ENCODE measurements around the gene UROC1.

The UROC1 gene

GRCh38 chr3:126435456-126436315, 81.9 kb downstream of the UROC1 start:
- no peak for DNase-seq
- Histone ChIP-seq H4K20me1 (ENCODE audit: insufficient read depth, low read length) (no peaks in the 10 kb centered on the region), H3K36me3 (replicated peaks; ENCODE audit: insufficient read depth, low read length) (no peaks in the 10 kb centered on the region)

GRCh38 chr3:126434931-126435411, 82.6 kb downstream of the UROC1 start:
- Histone ChIP-seq H3K9me3 (replicated peaks; ENCODE audit: insufficient read depth, low read length) (no peaks in the 10 kb centered on the region), H3K27ac (ENCODE audit: low read length) (no peak overlapping the region), H3K4me1 (ENCODE audit: low read length) (no peaks in the 10 kb centered on the region), H3K9me2 (replicated peaks; ENCODE audit: insufficient read depth, low read length) (no peaks in the 10 kb centered on the region), H3K27me3 (replicated peaks; ENCODE audit: insufficient read depth, low read length) (no peaks in the 10 kb centered on the region), H3K9ac (ENCODE audit: low read length) (no peak overlapping the region), H3K4me3 (ENCODE audit: low read length) (no peak overlapping the region), H3F3A (ENCODE audit: insufficient read depth, low read length) (no peaks in the 10 kb centered on the region), H4K20me1 (ENCODE audit: insufficient read depth, low read length) (no peaks in the 10 kb centered on the region), H3K79me2 (ENCODE audit: low read length) (no peaks in the 10 kb centered on the region), H2AFZ (ENCODE audit: low read length) (no peak overlapping the region), H3K4me2 (ENCODE audit: low read depth, low read length) (no peak overlapping the region), H3K36me3 (replicated peaks; ENCODE audit: insufficient read depth, low read length) (no peaks in the 10 kb centered on the region)
- no peak for DNase-seq
- TF ChIP-seq CTCF (IDR thresholded peaks at IDR 0.05; ENCODE audit: low read length) (no peak), EZH2 (optimal IDR thresholded peaks at IDR 0.05; ENCODE audit: low read depth, low read length) (no peak), EZH2phosphoT487 (IDR thresholded peaks at IDR 0.05; ENCODE audit: low read length) (no peak)

More at GRCh38 chr3:126435456-126436315, 81.9 kb downstream of the UROC1 start:
- no peak overlapping the region for H3K4me3 ChIP-seq (ENCODE audit: low read length)
- H2AFZ ChIP-seq (ENCODE audit: low read length) = no peak overlapping the region
- no peaks in the 10 kb centered on the region for H3K9me3 ChIP-seq (replicated peaks; ENCODE audit: insufficient read depth, low read length)
- no peaks in the 10 kb centered on the region for H3K9me2 ChIP-seq (replicated peaks; ENCODE audit: insufficient read depth, low read length)
- TF ChIP-seq EZH2 (optimal IDR thresholded peaks at IDR 0.05; ENCODE audit: low read depth, low read length) (no peak), CTCF (IDR thresholded peaks at IDR 0.05; ENCODE audit: low read length) (no peak), EZH2phosphoT487 (IDR thresholded peaks at IDR 0.05; ENCODE audit: low read length) (no peak)
- no peaks in the 10 kb centered on the region for H3K4me1 ChIP-seq (ENCODE audit: low read length)
- no peaks in the 10 kb centered on the region for H3K79me2 ChIP-seq (ENCODE audit: low read length)
- no peak overlapping the region for H3K4me2 ChIP-seq (ENCODE audit: low read depth, low read length)
- no peak overlapping the region for H3K27ac ChIP-seq (ENCODE audit: low read length)
- no peaks in the 10 kb centered on the region for H3K27me3 ChIP-seq (replicated peaks; ENCODE audit: insufficient read depth, low read length)
- H3K9ac ChIP-seq (ENCODE audit: low read length) = no peak overlapping the region
- H3F3A ChIP-seq (ENCODE audit: insufficient read depth, low read length) = no peaks in the 10 kb centered on the region

GRCh38 chr3:126434264-126434590, 83.3 kb downstream of the UROC1 start:
- DNase-seq = no peak
- Histone ChIP-seq H3K27ac (ENCODE audit: low read length) (no peak overlapping the region), H4K20me1 (ENCODE audit: insufficient read depth, low read length) (no peaks in the 10 kb centered on the region), H3K9ac (ENCODE audit: low read length) (no peak overlapping the region), H3K36me3 (replicated peaks; ENCODE audit: insufficient read depth, low read length) (no peaks in the 10 kb centered on the region), H3K79me2 (ENCODE audit: low read length) (no peaks in the 10 kb centered on the region), H2AFZ (ENCODE audit: low read length) (no peak overlapping the region), H3K27me3 (replicated peaks; ENCODE audit: insufficient read depth, low read length) (no peaks in the 10 kb centered on the region), H3K9me2 (replicated peaks; ENCODE audit: insufficient read depth, low read length) (no peaks in the 10 kb centered on the region), H3K4me1 (ENCODE audit: low read length) (no peaks in the 10 kb centered on the region), H3F3A (ENCODE audit: insufficient read depth, low read length) (no peaks in the 10 kb centered on the region), H3K9me3 (replicated peaks; ENCODE audit: insufficient read depth, low read length) (no peaks in the 10 kb centered on the region), H3K4me3 (ENCODE audit: low read length) (no peak overlapping the region), H3K4me2 (ENCODE audit: low read depth, low read length) (no peak overlapping the region)
- no peak for TF ChIP-seq CTCF (IDR thresholded peaks at IDR 0.05; ENCODE audit: low read length)
- TF ChIP-seq EZH2phosphoT487 (IDR thresholded peaks at IDR 0.05; ENCODE audit: low read length) = no peak
- no peak for TF ChIP-seq EZH2 (optimal IDR thresholded peaks at IDR 0.05; ENCODE audit: low read depth, low read length)
